Caco-2 (cell line): ENCODE measurements around the gene URAD. TPM values are rescaled to one million over a fixed set of nuclear protein-coding genes. Genes with fewer than 3 reads are reported as not detected.

ENCODE experiments used
- BruUV-seq: library from RNA; stranded (reverse); fragments of 400-500 nt; replicated peaks from 2 replicates; lab custom pipeline; 2021; lab: Mats Ljungman, UMichigan
- CTCF ChIA-PET: fragments of 300-600 bp; sonication (Branson Sonifier 250); formaldehyde crosslinking; loops from one replicate; lab custom pipeline; 2022; ENCODE audit warnings: antibody characterized with exemption; lab: Charles Lee
- POLR2A ChIA-PET: fragments of 300-600 bp; sonication (Branson Sonifier 250); formaldehyde crosslinking; loops from one replicate; lab custom pipeline; 2022; ENCODE audit warnings: antibody characterized with exemption; lab: Charles Lee
- DNase-seq, 2 experiments: peaks; one replicate each; pipeline versions ENCODE4 v3.0.0 to v3.0.0-alpha.2; 2020 to 2022
- H3K27me3 ChIP-seq: replicated peaks from 2 replicates; pipeline ENCODE4 v1.6.0; 2011; ENCODE audit warnings: low read length; ENCODE audit not compliant: control insufficient read depth, insufficient read depth
- H3K36me3 ChIP-seq: 2 replicates; pipeline ENCODE4 v1.5.1; 2011; ENCODE audit warnings: low read length; ENCODE audit not compliant: control insufficient read depth, insufficient read depth
- H3K4me1 ChIP-seq: fragments of 250-450 bp; sonication (Bioruptor Pico); 2 replicates; pipeline ENCODE4 v1.5.1; 2020; ENCODE audit warnings: mild to moderate bottlenecking
- H3K4me3 ChIP-seq: 2 replicates; pipeline ENCODE4 v1.5.1; 2011; ENCODE audit warnings: low read depth, mild to moderate bottlenecking, control low read depth, low read length
- H3K9me3 ChIP-seq: fragments of 250-450 bp; sonication (Bioruptor Pico); 2 replicates; pipeline ENCODE4 v1.5.1; 2020; ENCODE audit warnings: mild to moderate bottlenecking, moderate library complexity
- H3K27ac Mint-ChIP-seq: one replicate; pipeline ENCODE4 v1.8.0; 2022; ENCODE audit warnings: mixed read lengths; ENCODE audit not compliant: unreplicated experiment
- H3K27me3 Mint-ChIP-seq: one replicate; pipeline ENCODE4 v1.8.0; 2022; ENCODE audit warnings: mixed read lengths; ENCODE audit not compliant: insufficient read depth, unreplicated experiment
- H3K36me3 Mint-ChIP-seq: one replicate; pipeline ENCODE4 v1.8.0; 2022; ENCODE audit warnings: mild to moderate bottlenecking, mixed read lengths; ENCODE audit not compliant: insufficient read depth, unreplicated experiment
- H3K4me1 Mint-ChIP-seq: one replicate; pipeline ENCODE4 v1.8.0; 2022; ENCODE audit warnings: low read depth, mixed read lengths; ENCODE audit not compliant: unreplicated experiment
- H3K4me3 Mint-ChIP-seq: one replicate; pipeline ENCODE4 v1.8.0; 2022; ENCODE audit warnings: mild to moderate bottlenecking, moderate library complexity, mixed read lengths; ENCODE audit not compliant: unreplicated experiment
- H3K9me3 Mint-ChIP-seq: one replicate; pipeline ENCODE4 v1.8.0; 2022; ENCODE audit warnings: mixed read lengths; ENCODE audit not compliant: unreplicated experiment
- intact Hi-C: fragments of 100-400 bp; cut with micrococcal nuclease; formaldehyde crosslinking; loops from one replicate; pipeline ENCODE4 v1.10.0; 2022; ENCODE audit not compliant: unreplicated experiment
- total RNA-seq: library from RNA; stranded (reverse); gene quantifications from 2 replicates; pipeline ENCODE4 v1.2.3, GENCODE V29; 2022
- TF ChIP-seq, protein P1 (sequence below), 2 experiments: fragments of 200-600 bp in 1 of 2; IDR thresholded peaks; 1 replicate in 1 of 2; 2 replicates in 1 of 2; pipeline versions ENCODE4 v1.5.1 to v1.8.0; 2011 to 2022; ENCODE audit warnings: antibody characterized with exemption in 1 of 2, control low read depth in 1 of 2, inconsistent platforms in 1 of 2, low read depth in 1 of 2, low read length in 1 of 2, mild to moderate bottlenecking in 1 of 2, moderate library complexity in 1 of 2; ENCODE audit not compliant: insufficient read depth in 1 of 2, severe bottlenecking in 1 of 2, unreplicated experiment in 1 of 2

Gene URAD
- total RNA-seq, 1 experiment from 2014 or later: 5.2 TPM

DNA sequence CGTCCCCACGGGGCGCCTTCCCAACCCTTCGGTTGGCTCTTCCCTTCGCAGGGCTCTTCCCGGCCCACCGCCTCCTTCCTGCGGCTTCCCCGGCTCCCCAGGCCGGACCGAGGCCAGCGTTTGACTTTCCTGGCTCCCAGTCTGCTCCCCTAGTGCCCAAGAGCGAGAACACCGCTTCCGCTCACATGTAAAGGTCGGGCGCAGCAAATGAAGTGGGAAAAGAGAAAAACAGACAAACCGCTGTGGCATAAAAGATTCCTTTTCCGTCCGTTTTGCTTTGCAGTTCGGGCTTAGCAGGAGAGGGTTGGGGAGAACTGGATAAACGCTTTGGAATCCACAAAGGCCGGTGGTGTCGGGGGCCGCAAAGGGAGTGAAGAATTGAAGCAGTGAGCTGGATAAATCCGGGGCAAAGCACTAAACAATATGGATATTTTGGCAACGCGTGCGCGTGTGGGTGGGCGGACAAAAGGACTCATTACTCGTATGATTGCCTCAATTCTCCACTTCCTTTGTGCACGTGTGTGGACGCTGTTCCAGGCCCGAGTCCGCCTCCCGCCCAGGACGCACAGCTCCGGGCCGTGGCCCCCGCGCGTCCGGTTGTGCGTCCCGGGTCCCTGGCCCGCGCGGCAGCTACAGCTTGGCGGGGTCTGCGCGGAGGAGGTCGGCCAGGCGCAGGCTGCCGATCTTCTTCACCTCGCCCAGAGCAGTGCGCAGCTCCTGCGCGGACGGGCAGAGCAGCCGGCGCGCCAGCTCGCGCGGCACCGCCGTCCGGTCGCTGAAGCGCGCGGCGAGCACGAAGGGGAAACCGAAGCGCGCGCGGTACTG is 10.8 kb downstream of the URAD start:
- DNase-seq: peak in 1 of 2 experiments; percentile 43
- Mint-ChIP-seq H3K27me3 (no peaks in the 10 kb centered on the region), H3K36me3 (peaks cover 5% of the 10 kb centered on the region), H3K4me1 (peaks cover 32% of the 10 kb centered on the region), H3K9me3 (no peaks in the 10 kb centered on the region), H3K27ac (peak overlapping the region; percentile 10), H3K4me3 (peak overlapping the region; percentile 82)
- Histone ChIP-seq H3K4me3 (peak overlapping the region; percentile 85), H3K36me3 (no peaks in the 10 kb centered on the region), H3K9me3 (no peaks in the 10 kb centered on the region), H3K4me1 (peaks cover 43% of the 10 kb centered on the region), H3K27me3 (no peaks in the 10 kb centered on the region)
- intact Hi-C loops: loop anchor here (1.0 to 2.0 kb wide), 2 partner anchors 8 to 17 kb away; partner anchors contain the start of gene CDX2
- ChIA-PET CTCF (interaction anchor here (0.6 to 1.7 kb wide), 6 partner anchors 9 to 616 kb away, joined by 3 to 10 read pairs (median 8); partner anchors contain the start of gene CDX2), POLR2A (interaction anchor here (0.5 to 2.0 kb wide), 3 partner anchors 9 to 681 kb away, joined by 3 to 13 read pairs (median 3); partner anchors contain the start of genes CDX2 and POMP)
- TF ChIP-seq, protein P1, sequence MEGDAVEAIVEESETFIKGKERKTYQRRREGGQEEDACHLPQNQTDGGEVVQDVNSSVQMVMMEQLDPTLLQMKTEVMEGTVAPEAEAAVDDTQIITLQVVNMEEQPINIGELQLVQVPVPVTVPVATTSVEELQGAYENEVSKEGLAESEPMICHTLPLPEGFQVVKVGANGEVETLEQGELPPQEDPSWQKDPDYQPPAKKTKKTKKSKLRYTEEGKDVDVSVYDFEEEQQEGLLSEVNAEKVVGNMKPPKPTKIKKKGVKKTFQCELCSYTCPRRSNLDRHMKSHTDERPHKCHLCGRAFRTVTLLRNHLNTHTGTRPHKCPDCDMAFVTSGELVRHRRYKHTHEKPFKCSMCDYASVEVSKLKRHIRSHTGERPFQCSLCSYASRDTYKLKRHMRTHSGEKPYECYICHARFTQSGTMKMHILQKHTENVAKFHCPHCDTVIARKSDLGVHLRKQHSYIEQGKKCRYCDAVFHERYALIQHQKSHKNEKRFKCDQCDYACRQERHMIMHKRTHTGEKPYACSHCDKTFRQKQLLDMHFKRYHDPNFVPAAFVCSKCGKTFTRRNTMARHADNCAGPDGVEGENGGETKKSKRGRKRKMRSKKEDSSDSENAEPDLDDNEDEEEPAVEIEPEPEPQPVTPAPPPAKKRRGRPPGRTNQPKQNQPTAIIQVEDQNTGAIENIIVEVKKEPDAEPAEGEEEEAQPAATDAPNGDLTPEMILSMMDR (IDR thresholded peaks at IDR 0.05; ENCODE audit: insufficient read depth in 1 of 2, low read depth in 1 of 2, low read length in 1 of 2, severe bottlenecking in 1 of 2, unreplicated experiment in 1 of 2): peak; percentile 25 to 34
- BruUV-seq: TSS peak; percentile 20

GRCh38 chr13:27976362-27977091 is 12.0 kb downstream of the URAD start:
- no peaks in the 10 kb centered on the region for H3K27me3 ChIP-seq
- ChIA-PET POLR2A (interaction anchor here (0.6 kb wide), 1 partner anchor 22 kb away, joined by 5 read pairs; no protein-coding TSS in a partner anchor), CTCF (interaction anchor here (0.5 to 0.7 kb wide), 2 partner anchors 8 to 188 kb away, joined by 4 read pairs; no protein-coding TSS in a partner anchor)
- H3K4me1 ChIP-seq: peaks cover 42% of the 10 kb centered on the region
- peaks cover 21% of the 10 kb centered on the region for H3K4me1 Mint-ChIP-seq
- no peak overlapping the region for H3K4me3 ChIP-seq
- no peak overlapping the region for H3K27ac Mint-ChIP-seq
- BruUV-seq: no TSS peak
- no peaks in the 10 kb centered on the region for H3K9me3 ChIP-seq
- TF ChIP-seq, protein P1 (IDR thresholded peaks at IDR 0.05; ENCODE audit: insufficient read depth in 1 of 2, low read depth in 1 of 2, low read length in 1 of 2, severe bottlenecking in 1 of 2, unreplicated experiment in 1 of 2): no peak
- H3K4me3 Mint-ChIP-seq: no peak overlapping the region
- intact Hi-C loops: no loop called here
- no peaks in the 10 kb centered on the region for H3K27me3 Mint-ChIP-seq
- no peaks in the 10 kb centered on the region for H3K9me3 Mint-ChIP-seq
- DNase-seq: no peak
- no peaks in the 10 kb centered on the region for H3K36me3 ChIP-seq
- peaks cover 5% of the 10 kb centered on the region for H3K36me3 Mint-ChIP-seq
